B cell (primary cell): ENCODE data around the gene SLC9A9.

Experiments used
- CTCF ChIP-seq: fragments of 200-600 bp; IDR thresholded peaks from one replicate; pipeline ENCODE4 v1.8.0; 2022; ENCODE audit warnings: antibody characterized with exemption, mild to moderate bottlenecking
- EZH2 ChIP-seq: IDR thresholded peaks from 2 replicates; pipeline ENCODE4 v1.6.1; 2012; ENCODE audit warnings: borderline replicate concordance, low read depth, mild to moderate bottlenecking, moderate library complexity, low read length; ENCODE audit not compliant: insufficient read depth, poor library complexity, severe bottlenecking

GRCh38 chr3:143652118-143652517 lies 196.2 kb downstream of the SLC9A9 start:
- TF ChIP-seq CTCF (no peak), EZH2 (no peak)
